Ovary (tissue), 3 donors: ENCODE results near the gene ACSL6.

ENCODE experiments used
- EP300 ChIP-seq: sonication (generic); formaldehyde crosslinking; IDR thresholded peaks from one replicate; pipeline ENCODE4 v1.6.1; 2017; ENCODE audit warnings: antibody characterized with exemption
- POLR2A ChIP-seq: fragments of 450-650 bp; IDR thresholded peaks from one replicate; pipeline ENCODE4 v1.6.1; 2017; ENCODE audit warnings: antibody characterized with exemption, mild to moderate bottlenecking, moderate library complexity
- TF ChIP-seq, protein P1 (sequence below), 3 donors: fragments of 450-650 bp in 2 of 3; fragments of 200-600 bp in 1 of 3; IDR thresholded peaks; one replicate each; pipeline versions ENCODE4 v1.5.1 to v1.8.0; 2016 to 2022; ENCODE audit warnings: antibody characterized with exemption in 3 of 3, mild to moderate bottlenecking in 1 of 3
- donor health status: DM: no; HTN: no; CAD: no.

DNA sequence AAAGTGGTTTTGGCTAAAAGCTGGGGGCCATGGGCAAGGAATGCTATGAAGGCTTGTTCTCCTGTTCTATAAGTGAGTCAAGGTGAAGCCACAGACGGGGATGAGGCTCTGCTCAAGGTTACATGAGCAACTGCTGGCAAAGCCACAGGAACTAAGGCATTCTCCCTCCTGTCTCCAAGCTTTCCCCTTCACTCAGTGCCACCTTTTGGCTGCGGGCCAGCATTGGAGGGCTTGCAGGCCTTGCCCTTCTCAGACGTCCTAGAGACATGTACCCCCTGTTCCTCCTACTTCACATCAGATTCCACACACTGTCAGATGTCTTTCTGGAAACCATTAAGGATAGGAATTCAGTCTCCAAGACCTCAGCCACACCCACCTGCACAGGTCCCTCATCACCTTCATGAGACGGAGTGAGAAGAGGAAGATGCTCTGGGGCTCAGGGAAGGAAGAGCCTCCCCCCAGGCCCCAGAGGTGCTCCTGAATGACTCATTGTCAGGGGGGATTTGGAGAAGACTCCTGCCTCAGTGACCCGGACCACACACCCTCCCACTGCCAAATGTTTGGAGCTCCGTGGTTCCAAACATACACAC lies 45.5 kb downstream of the ACSL6 start:
- TF ChIP-seq, protein P1, sequence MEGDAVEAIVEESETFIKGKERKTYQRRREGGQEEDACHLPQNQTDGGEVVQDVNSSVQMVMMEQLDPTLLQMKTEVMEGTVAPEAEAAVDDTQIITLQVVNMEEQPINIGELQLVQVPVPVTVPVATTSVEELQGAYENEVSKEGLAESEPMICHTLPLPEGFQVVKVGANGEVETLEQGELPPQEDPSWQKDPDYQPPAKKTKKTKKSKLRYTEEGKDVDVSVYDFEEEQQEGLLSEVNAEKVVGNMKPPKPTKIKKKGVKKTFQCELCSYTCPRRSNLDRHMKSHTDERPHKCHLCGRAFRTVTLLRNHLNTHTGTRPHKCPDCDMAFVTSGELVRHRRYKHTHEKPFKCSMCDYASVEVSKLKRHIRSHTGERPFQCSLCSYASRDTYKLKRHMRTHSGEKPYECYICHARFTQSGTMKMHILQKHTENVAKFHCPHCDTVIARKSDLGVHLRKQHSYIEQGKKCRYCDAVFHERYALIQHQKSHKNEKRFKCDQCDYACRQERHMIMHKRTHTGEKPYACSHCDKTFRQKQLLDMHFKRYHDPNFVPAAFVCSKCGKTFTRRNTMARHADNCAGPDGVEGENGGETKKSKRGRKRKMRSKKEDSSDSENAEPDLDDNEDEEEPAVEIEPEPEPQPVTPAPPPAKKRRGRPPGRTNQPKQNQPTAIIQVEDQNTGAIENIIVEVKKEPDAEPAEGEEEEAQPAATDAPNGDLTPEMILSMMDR (IDR thresholded peaks at IDR 0.05): no peak
- TF ChIP-seq EP300 (no peak), POLR2A (no peak)
